ENCODE results near the gene SLC38A1. TPM values are rescaled to one million over a fixed set of nuclear protein-coding genes. Genes with fewer than 3 reads are reported as not detected.

SLC38A1 gene
- polyA plus RNA-seq, 1 experiment = 136 TPM

DNA sequence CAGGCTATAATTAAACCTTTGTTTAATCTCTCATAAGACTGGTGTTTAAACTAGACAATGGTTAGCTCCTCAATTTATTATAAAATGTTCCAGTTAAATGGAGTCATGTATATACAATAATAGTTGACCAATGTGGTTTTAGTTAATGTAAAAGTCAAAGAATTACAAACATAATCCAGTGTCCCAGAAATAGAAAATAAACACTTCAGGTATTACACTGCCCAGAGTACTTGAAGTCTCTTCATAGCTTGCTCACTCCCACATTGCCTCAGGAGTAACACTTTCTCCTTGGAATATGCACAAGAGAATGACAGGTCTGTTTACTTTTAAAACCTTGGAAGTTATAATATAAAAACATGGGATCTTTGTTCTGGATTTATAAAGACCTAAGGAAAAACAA lies 60.5 kb downstream of the SLC38A1 start:
- no peak for TF ChIP-seq CTCF (IDR thresholded peaks at IDR 0.05; ENCODE audit: low read depth, low read length)
- ChIA-PET CTCF (no interaction called here), POLR2A (no interaction called here)
- H3K9me3 ChIP-seq (ENCODE audit: control insufficient read depth, insufficient read depth, low read length) = no peaks in the 10 kb centered on the region
- H3K27me3 ChIP-seq (ENCODE audit: control insufficient read depth, insufficient read depth, low read length) = no peaks in the 10 kb centered on the region
- no peak overlapping the region for H3K27ac ChIP-seq (ENCODE audit: low read depth, low read length)
- no peak for DNase-seq (ENCODE audit: low read depth, low spot score)
- no peak overlapping the region for H3K4me3 ChIP-seq (ENCODE audit: low read depth, low read length)

DNA sequence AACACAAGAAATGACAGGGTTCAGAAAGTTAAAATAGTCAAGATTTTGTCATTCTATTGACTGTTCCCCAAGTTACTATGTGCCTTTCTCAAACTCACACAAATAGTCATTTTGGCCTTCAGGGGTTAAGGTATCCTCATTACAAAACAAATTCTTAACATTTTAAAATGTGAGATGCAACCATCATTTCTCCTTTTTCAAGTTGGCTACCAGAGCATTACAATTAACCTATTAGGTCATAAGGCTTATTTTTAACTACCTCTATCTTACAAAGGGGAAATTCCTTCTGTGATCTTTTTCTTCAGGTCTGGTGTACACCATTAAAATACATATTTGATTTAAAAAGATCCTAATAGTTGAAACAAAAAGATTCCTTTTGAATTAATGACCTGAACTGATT lies 61.2 kb downstream of the SLC38A1 start:
- no peak overlapping the region for H3K27ac ChIP-seq (ENCODE audit: low read depth, low read length)
- no peaks in the 10 kb centered on the region for H3K9me3 ChIP-seq (ENCODE audit: control insufficient read depth, insufficient read depth, low read length)
- CTCF ChIA-PET = interaction anchor here (1.3 kb wide), 1 partner anchor 83 kb away, joined by 6 read pairs; no protein-coding TSS in a partner anchor
- DNase-seq (ENCODE audit: low read depth, low spot score) = no peak
- POLR2A ChIA-PET = no interaction called here
- no peak for TF ChIP-seq CTCF (IDR thresholded peaks at IDR 0.05; ENCODE audit: low read depth, low read length)
- no peak overlapping the region for H3K4me3 ChIP-seq (ENCODE audit: low read depth, low read length)
- no peaks in the 10 kb centered on the region for H3K27me3 ChIP-seq (ENCODE audit: control insufficient read depth, insufficient read depth, low read length)

GRCh38 chr12:46206471-46206870 lies 62.4 kb downstream of the SLC38A1 start:
- CTCF ChIA-PET = interaction anchor here (1.3 kb wide), 1 partner anchor 81 kb away, joined by 6 read pairs; no protein-coding TSS in a partner anchor

DNA sequence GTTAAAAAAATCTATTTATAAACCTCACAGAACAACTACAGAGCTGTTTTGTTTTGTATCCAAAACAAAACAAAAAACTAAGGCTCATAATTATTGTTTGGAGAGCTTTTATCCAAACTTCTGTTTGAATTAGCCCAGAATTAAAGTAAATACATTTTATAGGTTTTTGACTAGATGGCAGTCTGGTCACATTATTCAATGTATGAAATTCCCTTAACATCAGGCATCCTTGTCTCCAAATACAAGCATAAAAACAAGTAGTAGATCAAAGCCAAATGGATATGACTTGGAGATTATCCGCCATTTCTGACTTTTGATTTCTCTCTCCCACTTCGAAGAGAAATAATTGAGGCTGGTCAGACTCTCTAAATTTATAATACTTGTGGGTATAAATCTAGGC lies 63.5 kb downstream of the SLC38A1 start:
- POLR2A ChIA-PET = no interaction called here

More at GRCh38 chr12:46206471-46206870, 62.4 kb downstream of the SLC38A1 start:
- no peak for TF ChIP-seq CTCF (IDR thresholded peaks at IDR 0.05; ENCODE audit: low read depth, low read length)
- Histone ChIP-seq H3K9me3 (ENCODE audit: control insufficient read depth, insufficient read depth, low read length) (no peaks in the 10 kb centered on the region), H3K27ac (ENCODE audit: low read depth, low read length) (no peak overlapping the region), H3K27me3 (ENCODE audit: control insufficient read depth, insufficient read depth, low read length) (no peaks in the 10 kb centered on the region), H3K4me3 (ENCODE audit: low read depth, low read length) (no peak overlapping the region)
- POLR2A ChIA-PET = no interaction called here
- DNase-seq (ENCODE audit: low read depth, low spot score) = no peak

DNA sequence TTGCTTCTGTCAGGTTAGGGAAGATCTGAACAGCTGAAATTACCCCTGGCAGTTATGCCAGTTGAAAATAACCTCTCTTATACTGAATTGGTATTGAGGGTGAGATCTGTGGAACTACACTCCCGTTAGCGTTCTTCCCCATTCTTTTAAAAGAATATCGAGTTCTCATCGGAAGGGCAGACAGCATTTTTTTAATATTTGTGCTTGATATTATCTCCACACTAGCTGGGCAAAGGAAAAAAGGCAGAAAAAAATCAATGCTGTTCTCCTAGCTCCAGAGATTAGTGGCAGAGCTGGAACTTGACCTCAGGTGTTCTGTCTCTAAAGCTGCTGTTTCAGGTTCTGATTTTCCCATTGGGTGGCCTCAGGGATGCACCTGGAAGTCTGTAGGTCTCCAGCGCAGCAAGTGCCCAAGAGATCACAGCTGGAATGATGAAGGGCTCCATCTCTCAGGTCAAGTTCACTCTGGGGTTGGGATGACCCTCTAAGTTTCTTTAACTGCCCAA lies 67.5 kb downstream of the SLC38A1 start:
- Histone ChIP-seq H3K9me3 (ENCODE audit: control insufficient read depth, insufficient read depth, low read length) (no peaks in the 10 kb centered on the region), H3K27ac (ENCODE audit: low read depth, low read length) (no peak overlapping the region), H3K27me3 (ENCODE audit: control insufficient read depth, insufficient read depth, low read length) (no peaks in the 10 kb centered on the region), H3K4me3 (ENCODE audit: low read depth, low read length) (no peak overlapping the region)
- TF ChIP-seq CTCF (IDR thresholded peaks at IDR 0.05; ENCODE audit: low read depth, low read length) = no peak
- ChIA-PET CTCF (no interaction called here), POLR2A (no interaction called here)
- no peak for DNase-seq (ENCODE audit: low read depth, low spot score)

More for the DNA sequence above, 63.5 kb downstream of the SLC38A1 start:
- Histone ChIP-seq H3K4me3 (ENCODE audit: low read depth, low read length) (no peak overlapping the region), H3K27ac (ENCODE audit: low read depth, low read length) (no peak overlapping the region), H3K27me3 (ENCODE audit: control insufficient read depth, insufficient read depth, low read length) (no peaks in the 10 kb centered on the region), H3K9me3 (ENCODE audit: control insufficient read depth, insufficient read depth, low read length) (no peaks in the 10 kb centered on the region)
- CTCF ChIA-PET = no interaction called here
- TF ChIP-seq CTCF (IDR thresholded peaks at IDR 0.05; ENCODE audit: low read depth, low read length) = no peak
- DNase-seq (ENCODE audit: low read depth, low spot score) = no peak
